GM12878 (cell line): ENCODE results near the gene NLRP6. TPM values are rescaled to one million over a fixed set of nuclear protein-coding genes. Genes with fewer than 3 reads are reported as not detected.

Experiments used
- ATAC-seq: fragments of 200-7000 bp; cut with Tn5 transposase; 3 replicates; pipeline ENCODE4 v1.9.1; 2020; ENCODE audit warnings: mild to moderate bottlenecking, moderate library complexity
- BruUV-seq: library from RNA; stranded (reverse); fragments of 400-500 nt; replicated peaks from 2 replicates; lab custom pipeline; 2021; lab: Mats Ljungman, UMichigan
- CTCF ChIA-PET: fragments of 300-600 bp; sonication (Branson Sonifier 250); formaldehyde crosslinking; extraction: SDS; loops from one replicate; lab custom pipeline; 2021; ENCODE audit warnings: inconsistent platforms; lab: Yijun Ruan, JAX
- POLR2A ChIA-PET: fragments of 350-600 bp; formaldehyde crosslinking; extraction: SDS; loops from one replicate; lab custom pipeline; 2021; ENCODE audit warnings: inconsistent platforms; lab: Charles Lee
- RAD21 ChIA-PET: fragments of 300-600 bp; sonication (Branson Sonifier 250); formaldehyde crosslinking; loops from one replicate; lab custom pipeline; 2023; ENCODE audit warnings: antibody characterized with exemption; ENCODE audit not compliant: unreplicated experiment; lab: Charles Lee
- SMC1A ChIA-PET: fragments of 300-600 bp; sonication (Branson Sonifier 250); formaldehyde crosslinking; loops from one replicate; lab custom pipeline; 2023; ENCODE audit not compliant: unreplicated experiment, uncharacterized antibody; lab: Charles Lee
- DNase-seq: peaks from one replicate; pipeline ENCODE4 v3.0.0-alpha.2; 2011; ENCODE audit warnings: low read depth, low spot score
- FAIRE-seq: peaks from 3 replicates; lab custom pipeline; 2011; peaks lifted over from hg19 to GRCh38; lab: Jason Lieb, UNC
- H2AFZ ChIP-seq: 2 replicates; pipeline ENCODE4 v1.6.0; 2011; ENCODE audit warnings: low read depth, low read length, control low read depth; ENCODE audit not compliant: control insufficient read depth
- H3K27ac ChIP-seq: 2 replicates; pipeline ENCODE4 v1.5.1; 2011; ENCODE audit warnings: control low read depth; ENCODE audit not compliant: control insufficient read depth, insufficient read depth
- H3K27me3 ChIP-seq, 2 experiments: replicated peaks in 1 of 2; 2 replicates each; pipeline versions ENCODE4 v1.6.0 to v1.6.1; 2011; ENCODE audit warnings: low read length in 1 of 2; ENCODE audit not compliant: control insufficient read depth in 2 of 2, insufficient read depth in 2 of 2
- H3K36me3 ChIP-seq, 2 experiments: 2 replicates each; pipeline ENCODE4 v1.5.1; 2011; ENCODE audit warnings: low read length in 1 of 2; ENCODE audit not compliant: control insufficient read depth in 2 of 2, insufficient read depth in 2 of 2
- H3K4me1 ChIP-seq: 2 replicates; pipeline ENCODE4 v1.6.1; 2011; ENCODE audit warnings: mild to moderate bottlenecking, low read length, moderate library complexity, mixed read lengths; ENCODE audit not compliant: control insufficient read depth, insufficient read depth
- H3K4me2 ChIP-seq: 2 replicates; pipeline ENCODE4 v1.6.0; 2011; ENCODE audit warnings: control low read depth; ENCODE audit not compliant: control insufficient read depth, insufficient read depth
- H3K4me3 ChIP-seq: fragments of 200-600 bp; sonication (generic); 2 replicates; pipeline ENCODE4 v1.5.1; 2016
- H3K79me2 ChIP-seq: 2 replicates; pipeline ENCODE4 v1.6.0; 2011; ENCODE audit warnings: low read length; ENCODE audit not compliant: control insufficient read depth, insufficient read depth
- H3K9ac ChIP-seq: 2 replicates; pipeline ENCODE4 v1.8.0; 2011; ENCODE audit warnings: low read length, control low read depth, mixed read lengths; ENCODE audit not compliant: control insufficient read depth, insufficient read depth
- H3K9me3 ChIP-seq: replicated peaks from 3 replicates; pipeline ENCODE4 v1.5.1; 2011; ENCODE audit warnings: mild to moderate bottlenecking, low read length; ENCODE audit not compliant: control insufficient read depth, insufficient read depth
- H4K20me1 ChIP-seq: 2 replicates; pipeline ENCODE4 v1.6.0; 2011; ENCODE audit not compliant: control insufficient read depth, insufficient read depth
- BHLHE40 ChIP-seq, 2 experiments: fragments of 450-650 bp in 1 of 2; IDR thresholded peaks; 2 replicates each; pipeline ENCODE4 v1.6.1; 2011 to 2017; ENCODE audit warnings: low read depth in 2 of 2, borderline replicate concordance in 1 of 2, improper control_type of control experiment in 1 of 2, low read length in 1 of 2, mild to moderate bottlenecking in 1 of 2
- EZH2 ChIP-seq: IDR thresholded peaks from 2 replicates; pipeline ENCODE4 v1.6.1; 2012; ENCODE audit warnings: low read depth, mild to moderate bottlenecking, control low read depth, inconsistent platforms, low read length, borderline replicate concordance; ENCODE audit not compliant: control insufficient read depth
- GATAD2B ChIP-seq: fragments of 450-650 bp; conservative IDR thresholded peaks from 2 replicates; pipeline ENCODE4 v1.6.1; 2017; ENCODE audit warnings: low read depth, mild to moderate bottlenecking, moderate library complexity
- MXI1 ChIP-seq: fragments of 150-350 bp; IDR thresholded peaks from 2 replicates; pipeline ENCODE4 v1.6.1; 2011; ENCODE audit warnings: low read depth, mild to moderate bottlenecking, inconsistent platforms, low read length, improper control_type of control experiment
- WRNIP1 ChIP-seq: IDR thresholded peaks from 2 replicates; pipeline ENCODE4 v1.6.1; 2011; ENCODE audit warnings: low read depth, low read length, improper control_type of control experiment, borderline replicate concordance
- WGBS: methylation state at CpG from one replicate; pipeline ENCODE4 v1.1.6; 2016; ENCODE audit warnings: low lambda C conversion rate; ENCODE audit not compliant: insufficient replicate concordance, insufficient coverage; ENCODE audit errors: missing lambda C conversion rate; 5-methylcytosine and 5-hydroxymethylcytosine counted together
- in situ Hi-C: fragments of 300-500 bp; cut with MboI; formaldehyde crosslinking; loops from 9 replicates; pipeline ENCODE4 v1.14.3; 2018; ENCODE audit warnings: mixed read lengths
- intact Hi-C: fragments of 100-400 bp; cut with micrococcal nuclease; formaldehyde crosslinking; loops from one replicate; pipeline ENCODE4 v1.14.2; 2022; ENCODE audit not compliant: unreplicated experiment
- polyA plus RNA-seq, 11 experiments: library from polyadenylated mRNA; depleted of rRNA in 4 of 11; unstranded in 6 of 11; stranded (reverse) in 5 of 11; fragments of >200 nt; fragmentation: Nextera tagmentation in 4 of 11; fragmentation: Illumina TruSeq in 1 of 11; extraction: Ambion mirVana in 4 of 11; extraction: Trizol in 1 of 11; gene quantifications; 1 replicate in 1 of 11; 2 replicates in 10 of 11; pipeline versions ENCODE4 v1.2.1 to v1.2.3, GENCODE V29; 2011 to 2016; ENCODE audit warnings: inconsistent platforms in 2 of 11, missing spikeins in 2 of 11, low read depth in 1 of 11
- total RNA-seq, 4 experiments: library from RNA; depleted of rRNA in 3 of 4; stranded (reverse); fragments of >200 nt in 3 of 4; fragmentation: Illumina TruSeq in 1 of 4; extraction: Trizol in 1 of 4; gene quantifications; 2 replicates each; pipeline versions ENCODE4 v1.2.1 to v1.2.3, GENCODE V29; 2013 to 2021
- TF ChIP-seq, protein P1 (sequence below): fragments of 450-650 bp; IDR thresholded peaks from 2 replicates; pipeline ENCODE4 v1.6.1; 2016; ENCODE audit warnings: mild to moderate bottlenecking, moderate library complexity, borderline replicate concordance
- TF ChIP-seq, protein P2 (sequence below): fragments of 450-650 bp; IDR thresholded peaks from 2 replicates; pipeline ENCODE4 v1.6.1; 2016; ENCODE audit warnings: mild to moderate bottlenecking

The NLRP6 gene
- total and polyA plus RNA-seq, 10 of the 15 experiments (the other 5 are each of a cell fraction or from before 2014, with no cell fraction given): 0.03 to 0.11 TPM; not detected in 8

- ChIA-PET SMC1A (interaction anchor here (0.7 kb wide), 1 partner anchor 60 kb away, joined by 3 read pairs; no protein-coding TSS in a partner anchor), RAD21 (interaction anchor here (1.4 kb wide), 1 partner anchor 67 kb away, joined by 3 read pairs; no protein-coding TSS in a partner anchor), POLR2A (interaction anchor here (0.8 to 3.5 kb wide), 3 partner anchors 20 to 81 kb away, joined by 3 to 10 read pairs (median 4); partner anchors contain the start of gene BET1L), CTCF (interaction anchor here (1.2 to 1.8 kb wide), 3 partner anchors 13 to 37 kb away, joined by 4 to 9 read pairs (median 7); no protein-coding TSS in a partner anchor)
- peak overlapping the region; percentile 81 for H3K4me3 ChIP-seq
- DNase-seq (no peak), ATAC-seq (no peak), FAIRE-seq (no peak)
- H3K4me1 ChIP-seq: peaks cover 8% of the 10 kb centered on the region; the same call in 1 of the 2 replicates
- no peaks in the 10 kb centered on the region for H3K79me2 ChIP-seq
- intact Hi-C loops: no loop called here
- peak overlapping the region; percentile 99 for H3K4me2 ChIP-seq
- H3K27ac ChIP-seq: no peak overlapping the region
- TF ChIP-seq, protein P1, sequence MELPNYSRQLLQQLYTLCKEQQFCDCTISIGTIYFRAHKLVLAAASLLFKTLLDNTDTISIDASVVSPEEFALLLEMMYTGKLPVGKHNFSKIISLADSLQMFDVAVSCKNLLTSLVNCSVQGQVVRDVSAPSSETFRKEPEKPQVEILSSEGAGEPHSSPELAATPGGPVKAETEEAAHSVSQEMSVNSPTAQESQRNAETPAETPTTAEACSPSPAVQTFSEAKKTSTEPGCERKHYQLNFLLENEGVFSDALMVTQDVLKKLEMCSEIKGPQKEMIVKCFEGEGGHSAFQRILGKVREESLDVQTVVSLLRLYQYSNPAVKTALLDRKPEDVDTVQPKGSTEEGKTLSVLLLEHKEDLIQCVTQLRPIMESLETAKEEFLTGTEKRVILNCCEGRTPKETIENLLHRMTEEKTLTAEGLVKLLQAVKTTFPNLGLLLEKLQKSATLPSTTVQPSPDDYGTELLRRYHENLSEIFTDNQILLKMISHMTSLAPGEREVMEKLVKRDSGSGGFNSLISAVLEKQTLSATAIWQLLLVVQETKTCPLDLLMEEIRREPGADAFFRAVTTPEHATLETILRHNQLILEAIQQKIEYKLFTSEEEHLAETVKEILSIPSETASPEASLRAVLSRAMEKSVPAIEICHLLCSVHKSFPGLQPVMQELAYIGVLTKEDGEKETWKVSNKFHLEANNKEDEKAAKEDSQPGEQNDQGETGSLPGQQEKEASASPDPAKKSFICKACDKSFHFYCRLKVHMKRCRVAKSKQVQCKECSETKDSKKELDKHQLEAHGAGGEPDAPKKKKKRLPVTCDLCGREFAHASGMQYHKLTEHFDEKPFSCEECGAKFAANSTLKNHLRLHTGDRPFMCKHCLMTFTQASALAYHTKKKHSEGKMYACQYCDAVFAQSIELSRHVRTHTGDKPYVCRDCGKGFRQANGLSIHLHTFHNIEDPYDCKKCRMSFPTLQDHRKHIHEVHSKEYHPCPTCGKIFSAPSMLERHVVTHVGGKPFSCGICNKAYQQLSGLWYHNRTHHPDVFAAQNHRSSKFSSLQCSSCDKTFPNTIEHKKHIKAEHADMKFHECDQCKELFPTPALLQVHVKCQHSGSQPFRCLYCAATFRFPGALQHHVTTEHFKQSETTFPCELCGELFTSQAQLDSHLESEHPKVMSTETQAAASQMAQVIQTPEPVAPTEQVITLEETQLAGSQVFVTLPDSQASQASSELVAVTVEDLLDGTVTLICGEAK: 0 out of 2 replicates have a peak, but pooled peaks have one; percentile 26
- TF ChIP-seq BHLHE40 (IDR thresholded peaks at IDR 0.05; ENCODE audit: borderline replicate concordance in 1 of 2, low read depth in 2 of 2, low read length in 1 of 2) (0 out of 4 replicates have a peak, but pooled peaks of 1 of the 2 experiments have one; percentile 9), GATAD2B (0 out of 2 replicates have a peak, but pooled peaks have one; percentile 10), MXI1 (no peak), WRNIP1 (no peak), EZH2 (no peak)
- TF ChIP-seq, protein P2, sequence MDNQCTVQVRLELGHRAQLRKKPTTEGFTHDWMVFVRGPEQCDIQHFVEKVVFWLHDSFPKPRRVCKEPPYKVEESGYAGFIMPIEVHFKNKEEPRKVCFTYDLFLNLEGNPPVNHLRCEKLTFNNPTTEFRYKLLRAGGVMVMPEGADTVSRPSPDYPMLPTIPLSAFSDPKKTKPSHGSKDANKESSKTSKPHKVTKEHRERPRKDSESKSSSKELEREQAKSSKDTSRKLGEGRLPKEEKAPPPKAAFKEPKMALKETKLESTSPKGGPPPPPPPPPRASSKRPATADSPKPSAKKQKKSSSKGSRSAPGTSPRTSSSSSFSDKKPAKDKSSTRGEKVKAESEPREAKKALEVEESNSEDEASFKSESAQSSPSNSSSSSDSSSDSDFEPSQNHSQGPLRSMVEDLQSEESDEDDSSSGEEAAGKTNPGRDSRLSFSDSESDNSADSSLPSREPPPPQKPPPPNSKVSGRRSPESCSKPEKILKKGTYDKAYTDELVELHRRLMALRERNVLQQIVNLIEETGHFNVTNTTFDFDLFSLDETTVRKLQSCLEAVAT: no peak
- peaks cover 1 to 2% of the 10 kb centered on the region in 2 experiments; a peak in 3 of 4 replicates for H3K27me3 ChIP-seq
- H2AFZ ChIP-seq: peak overlapping the region; percentile 55; the same call in 1 of the 2 replicates
- H3K36me3 ChIP-seq: no peaks in the 10 kb centered on the region
- no peaks in the 10 kb centered on the region for H4K20me1 ChIP-seq
- WGBS: 55% methylated on average over 32 of the region's 41 CpGs
- BruUV-seq: no TSS peak
- H3K9ac ChIP-seq: peak overlapping the region; percentile 64
- in situ Hi-C loops: no loop called here
- H3K9me3 ChIP-seq: no peaks in the 10 kb centered on the region
These were observed 9.7 kb downstream of the NLRP6 start for GRCh38 chr11:287821-288477.
